Measurements from ENCODE around the gene S100A6.

S100A6 gene

DNA sequence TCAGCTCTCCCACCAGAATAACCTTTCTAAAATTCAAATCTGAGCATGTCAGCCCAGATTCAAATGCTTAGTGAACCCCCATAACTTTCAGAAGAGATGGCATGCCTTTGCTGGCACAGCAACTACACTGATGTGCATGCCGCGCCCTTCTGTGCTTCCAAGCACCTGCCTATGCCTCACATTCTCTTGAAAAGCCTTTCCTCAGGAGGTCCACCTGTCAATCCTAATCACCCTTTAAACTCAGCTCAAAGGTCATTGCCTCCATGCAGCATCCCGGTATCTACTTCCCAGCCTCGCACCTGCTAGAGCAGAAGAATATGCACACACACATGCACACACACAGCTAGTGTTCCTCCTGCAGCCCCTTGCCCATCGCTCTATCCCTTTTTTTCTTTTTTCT lies 35.1 kb upstream of the S100A6 start:
- Histone ChIP-seq H3K4me3 (ENCODE audit: control insufficient read depth in 1 of 7, extremely low read depth in 1 of 7, insufficient read depth in 4 of 7, low read depth in 2 of 7, low read length in 6 of 7) (no peak overlapping the region), H3K27ac (ENCODE audit: insufficient read depth in 1 of 2, low read depth in 1 of 2, low read length in 2 of 2, poor library complexity in 1 of 2, severe bottlenecking in 2 of 2) (no peak overlapping the region), H3K27me3 (replicated peaks in 2 of 5; ENCODE audit: control insufficient read depth in 4 of 5, insufficient read depth in 5 of 5, low read length in 4 of 5) (no peaks in the 10 kb centered on the region), H3K9me3 (ENCODE audit: control extremely low read depth in 1 of 5, control insufficient read depth in 4 of 5, insufficient read depth in 2 of 5, low read depth in 1 of 5, low read length in 4 of 5) (no peaks in the 10 kb centered on the region), H3K36me3 (ENCODE audit: control insufficient read depth in 4 of 4, insufficient read depth in 4 of 4, low read length in 3 of 4) (no peaks in the 10 kb centered on the region), H3K4me1 (ENCODE audit: control extremely low read depth in 1 of 4, control insufficient read depth in 4 of 4, insufficient read depth in 4 of 4, low read length in 3 of 4) (peaks cover 10 to 51% (median 36%) of the 10 kb centered on the region in 4 experiments)
- 100% methylated on average over 4 of the region's 5 CpGs for WGBS (ENCODE audit: insufficient coverage)
- ChIA-PET POLR2A (no interaction called here), CTCF (interaction anchor here (0.6 to 7.5 kb wide), 16 partner anchors 13 to 247 kb away, joined by 3 to 262 read pairs (median 10); partner anchors contain the start of genes PGLYRP4, S100A1, S100A13 and S100A14)
- DNase-seq, result no peak

DNA sequence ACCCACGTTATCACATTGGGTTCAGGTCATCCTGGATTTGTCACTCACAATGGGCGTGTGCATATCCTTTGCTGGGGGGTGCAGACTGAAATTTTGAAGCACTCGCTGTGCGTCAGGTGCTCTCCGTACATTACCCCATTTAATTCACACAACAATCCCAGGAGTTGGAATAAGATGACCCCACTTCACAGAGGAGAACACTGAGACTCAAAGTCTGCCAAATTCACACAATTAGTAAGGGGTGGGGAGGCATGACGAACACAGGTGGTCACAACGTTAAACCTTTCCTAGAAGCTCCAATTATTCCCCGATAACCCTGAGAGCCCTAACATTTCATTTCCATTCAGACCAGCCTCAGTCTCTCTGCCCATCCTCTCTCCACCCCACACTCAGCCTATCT lies 33.7 kb upstream of the S100A6 start:
- Histone ChIP-seq H3K27ac (ENCODE audit: insufficient read depth in 1 of 2, low read depth in 1 of 2, low read length in 2 of 2, poor library complexity in 1 of 2, severe bottlenecking in 2 of 2) (no peak overlapping the region), H3K4me1 (ENCODE audit: control extremely low read depth in 1 of 4, control insufficient read depth in 4 of 4, insufficient read depth in 4 of 4, low read length in 3 of 4) (peaks cover 10 to 60% (median 43%) of the 10 kb centered on the region in 4 experiments), H3K27me3 (replicated peaks in 2 of 5; ENCODE audit: control insufficient read depth in 4 of 5, insufficient read depth in 5 of 5, low read length in 4 of 5) (no peaks in the 10 kb centered on the region), H3K36me3 (ENCODE audit: control insufficient read depth in 4 of 4, insufficient read depth in 4 of 4, low read length in 3 of 4) (no peaks in the 10 kb centered on the region), H3K4me3 (ENCODE audit: control insufficient read depth in 1 of 7, extremely low read depth in 1 of 7, insufficient read depth in 4 of 7, low read depth in 2 of 7, low read length in 6 of 7) (no peak overlapping the region), H3K9me3 (ENCODE audit: control extremely low read depth in 1 of 5, control insufficient read depth in 4 of 5, insufficient read depth in 2 of 5, low read depth in 1 of 5, low read length in 4 of 5) (no peaks in the 10 kb centered on the region)
- 98% methylated on average over 5 of the region's 8 CpGs for WGBS (ENCODE audit: insufficient coverage)
- DNase-seq, result no peak
- CTCF ChIA-PET, result interaction anchor here (0.6 to 7.5 kb wide), 13 partner anchors 11 to 74 kb away, joined by 3 to 262 read pairs (median 12); partner anchors contain the start of genes S100A1, S100A13, S100A14 and S100A16
- POLR2A ChIA-PET, result interaction anchor here (1.1 kb wide), 1 partner anchor 29 kb away, joined by 4 read pairs; the partner anchor contains the start of gene S100A5

DNA sequence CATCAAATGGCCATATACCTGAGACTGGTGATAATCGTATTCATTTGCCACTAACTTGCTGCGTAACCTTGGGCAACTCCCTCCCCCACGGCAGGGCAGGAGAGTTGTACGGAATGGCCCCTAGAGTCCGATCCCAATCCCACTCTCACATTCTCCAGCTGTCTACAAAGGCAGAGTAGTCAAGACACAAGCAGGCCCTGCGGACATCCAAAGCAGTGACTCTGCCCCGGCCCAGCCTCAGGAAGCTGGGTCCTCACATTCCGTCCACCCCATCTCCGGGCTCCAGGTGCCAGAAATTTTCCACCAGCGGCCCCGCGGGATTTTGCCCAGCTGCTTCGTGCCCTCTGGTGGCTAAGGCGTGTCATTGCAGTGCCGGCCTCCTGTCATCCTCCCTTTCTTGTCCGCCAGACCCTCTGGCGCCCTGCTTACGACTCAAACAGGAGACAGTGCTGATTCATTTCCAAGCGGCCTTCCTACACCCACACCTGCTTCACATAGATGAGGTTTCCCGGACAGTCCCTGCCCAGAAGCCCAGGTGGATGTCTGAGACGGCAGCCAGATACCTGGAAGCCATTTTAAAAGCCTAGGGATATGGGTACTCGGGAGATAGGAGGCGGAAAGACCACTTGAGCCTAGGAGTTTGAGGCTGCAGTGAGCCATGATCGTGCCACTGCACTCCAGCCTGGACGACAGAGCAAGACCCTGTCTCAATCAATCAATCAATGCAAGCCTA lies 32.7 kb upstream of the S100A6 start:
- H3K27ac ChIP-seq (ENCODE audit: insufficient read depth in 1 of 2, low read depth in 1 of 2, low read length in 2 of 2, poor library complexity in 1 of 2, severe bottlenecking in 2 of 2), result no peak overlapping the region
- peak overlapping the region in 5 of 7 experiments; percentile 8 to 58 (median 19) for H3K4me3 ChIP-seq (ENCODE audit: control insufficient read depth in 1 of 7, extremely low read depth in 1 of 7, insufficient read depth in 4 of 7, low read depth in 2 of 7, low read length in 6 of 7)
- ChIA-PET POLR2A (interaction anchor here (0.7 to 1.5 kb wide), 3 partner anchors 33 to 65 kb away, joined by 4 to 6 read pairs (median 6); partner anchors contain the start of genes CHTOP and S100A6), CTCF (interaction anchor here (0.7 to 7.5 kb wide), 26 partner anchors 9 to 220 kb away, joined by 3 to 262 read pairs (median 6); partner anchors contain the start of genes PGLYRP4, S100A1, S100A13 and S100A14)
- H3K4me1 ChIP-seq (ENCODE audit: control extremely low read depth in 1 of 4, control insufficient read depth in 4 of 4, insufficient read depth in 4 of 4, low read length in 3 of 4), result peaks cover 9 to 68% (median 43%) of the 10 kb centered on the region in 4 experiments
- no peaks in the 10 kb centered on the region for H3K36me3 ChIP-seq (ENCODE audit: control insufficient read depth in 4 of 4, insufficient read depth in 4 of 4, low read length in 3 of 4)
- DNase-seq, result peak; percentile 81 to 87 (median 87)
- no peaks in the 10 kb centered on the region for H3K9me3 ChIP-seq (ENCODE audit: control extremely low read depth in 1 of 5, control insufficient read depth in 4 of 5, insufficient read depth in 2 of 5, low read depth in 1 of 5, low read length in 4 of 5)
- 22% methylated on average over 23 of the region's 25 CpGs for WGBS (ENCODE audit: insufficient coverage)
- H3K27me3 ChIP-seq (replicated peaks in 2 of 5; ENCODE audit: control insufficient read depth in 4 of 5, insufficient read depth in 5 of 5, low read length in 4 of 5), result no peaks in the 10 kb centered on the region

DNA sequence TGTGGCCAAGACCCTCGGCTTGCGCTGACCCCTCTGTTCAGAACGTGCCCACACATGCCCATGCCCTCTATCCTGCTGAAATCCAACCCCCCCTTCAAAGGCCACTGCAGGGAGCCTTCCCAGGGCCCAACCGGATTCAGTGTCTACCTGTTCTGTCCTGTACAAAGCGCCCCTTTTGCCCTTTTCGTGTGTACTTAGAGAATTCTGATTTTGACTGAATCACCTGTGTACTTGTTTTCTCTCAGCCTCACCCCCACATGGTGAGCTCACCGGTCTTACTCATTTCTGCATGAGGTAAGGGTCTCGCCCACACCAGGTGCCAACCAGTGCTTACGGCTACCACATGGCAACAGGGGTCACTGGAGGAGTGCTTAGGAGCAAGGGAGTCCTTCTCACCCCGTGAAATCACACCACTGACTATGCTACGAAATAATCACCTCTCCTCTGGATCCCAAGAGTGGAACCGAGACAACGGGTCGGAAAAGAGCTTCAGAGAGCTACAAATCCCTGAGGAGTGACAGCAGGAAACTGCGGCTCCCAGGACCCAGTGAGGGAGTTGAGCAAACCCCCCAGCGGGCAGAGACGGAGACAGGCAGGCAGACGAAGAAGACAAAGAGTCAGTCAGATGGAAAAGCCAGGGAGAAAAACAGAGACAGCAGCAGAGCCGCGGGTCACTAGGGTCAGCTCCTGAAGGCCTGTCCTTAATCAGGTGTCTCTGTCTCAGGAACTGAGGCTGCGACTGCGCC lies 32.0 kb upstream of the S100A6 start:
- DNase-seq, result no peak
- no peak overlapping the region for H3K4me3 ChIP-seq (ENCODE audit: control insufficient read depth in 1 of 7, extremely low read depth in 1 of 7, insufficient read depth in 4 of 7, low read depth in 2 of 7, low read length in 6 of 7)
- POLR2A ChIA-PET, result interaction anchor here (0.7 to 1.5 kb wide), 3 partner anchors 32 to 66 kb away, joined by 4 to 6 read pairs (median 6); partner anchors contain the start of genes CHTOP and S100A6
- H3K36me3 ChIP-seq (ENCODE audit: control insufficient read depth in 4 of 4, insufficient read depth in 4 of 4, low read length in 3 of 4), result no peaks in the 10 kb centered on the region
- WGBS (ENCODE audit: insufficient coverage), result 95% methylated on average over 17 of the region's 22 CpGs
- H3K9me3 ChIP-seq (ENCODE audit: control extremely low read depth in 1 of 5, control insufficient read depth in 4 of 5, insufficient read depth in 2 of 5, low read depth in 1 of 5, low read length in 4 of 5), result no peaks in the 10 kb centered on the region
- H3K27ac ChIP-seq (ENCODE audit: insufficient read depth in 1 of 2, low read depth in 1 of 2, low read length in 2 of 2, poor library complexity in 1 of 2, severe bottlenecking in 2 of 2), result no peak overlapping the region
- H3K27me3 ChIP-seq (replicated peaks in 2 of 5; ENCODE audit: control insufficient read depth in 4 of 5, insufficient read depth in 5 of 5, low read length in 4 of 5), result no peaks in the 10 kb centered on the region
- CTCF ChIA-PET, result interaction anchor here (0.7 to 7.5 kb wide), 26 partner anchors 8 to 395 kb away, joined by 3 to 262 read pairs (median 5); partner anchors contain the start of genes PGLYRP4, S100A1, S100A13 and S100A14
- peaks cover 5 to 64% (median 35%) of the 10 kb centered on the region in 4 experiments for H3K4me1 ChIP-seq (ENCODE audit: control extremely low read depth in 1 of 4, control insufficient read depth in 4 of 4, insufficient read depth in 4 of 4, low read length in 3 of 4)

DNA sequence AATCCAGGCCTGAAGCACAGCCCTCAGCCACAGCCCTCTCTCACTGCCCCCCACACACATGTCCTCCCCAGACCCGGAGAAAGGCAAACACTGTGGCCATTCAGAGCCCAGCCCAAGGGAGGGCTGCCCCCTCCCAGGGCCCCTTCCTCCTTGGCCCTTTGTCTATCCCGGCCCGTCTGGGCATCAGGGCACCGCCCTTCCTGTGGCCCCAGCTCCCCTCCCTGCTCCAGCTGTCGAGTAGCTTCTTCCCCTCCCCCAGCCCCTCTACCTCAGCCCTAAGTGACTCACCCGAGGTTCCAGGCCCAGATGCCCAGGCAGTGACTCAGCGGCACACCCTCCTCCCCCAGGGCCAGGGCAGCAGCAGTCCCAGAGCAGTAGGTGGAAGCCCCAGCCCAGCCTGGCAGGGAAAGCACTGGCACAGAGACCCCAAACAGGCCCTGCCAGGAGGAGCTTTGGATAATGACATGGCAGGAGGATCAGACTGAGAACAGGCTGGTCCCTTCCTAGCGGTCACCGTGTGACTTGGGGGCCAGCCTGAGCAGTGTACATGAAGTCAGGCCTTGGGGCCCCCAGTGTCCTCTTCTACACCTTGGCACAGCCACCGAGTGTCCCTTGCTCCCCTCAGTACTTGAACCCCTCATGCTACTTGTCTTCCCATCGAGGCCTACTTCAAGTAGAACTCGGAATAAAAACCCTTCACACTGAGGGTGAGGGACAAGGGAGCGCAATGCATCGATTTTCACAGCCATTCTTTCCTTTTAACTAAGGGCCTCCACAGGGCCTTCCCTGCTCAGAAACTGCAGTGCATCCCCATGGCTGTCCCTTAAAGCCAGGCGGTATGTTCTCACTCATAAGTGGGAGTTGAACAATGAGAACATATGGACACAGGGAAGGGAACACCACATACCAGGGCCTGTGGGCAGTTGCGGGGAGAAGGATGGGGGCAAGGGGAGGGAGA lies 30.9 kb upstream of the S100A6 start:
- ChIA-PET CTCF (interaction anchor here (0.6 to 11.1 kb wide), 10 partner anchors 13 to 67 kb away, joined by 3 to 116 read pairs (median 4); partner anchors contain the start of genes CHTOP, S100A13, S100A5 and S100A6), POLR2A (interaction anchor here (0.6 to 2.0 kb wide), 4 partner anchors 21 to 43 kb away, joined by 4 to 15 read pairs (median 8); partner anchors contain the start of genes S100A4 and S100A6)
- WGBS (ENCODE audit: insufficient coverage), result 57% methylated on average over 10 of the region's 16 CpGs
- H3K27me3 ChIP-seq (replicated peaks in 2 of 5; ENCODE audit: control insufficient read depth in 4 of 5, insufficient read depth in 5 of 5, low read length in 4 of 5), result no peaks in the 10 kb centered on the region
- peak overlapping the region; percentile 47 to 80 for H3K27ac ChIP-seq (ENCODE audit: insufficient read depth in 1 of 2, low read depth in 1 of 2, low read length in 2 of 2, poor library complexity in 1 of 2, severe bottlenecking in 2 of 2)
- peak; percentile 92 to 98 (median 98) for DNase-seq
- H3K4me1 ChIP-seq (ENCODE audit: control extremely low read depth in 1 of 4, control insufficient read depth in 4 of 4, insufficient read depth in 4 of 4, low read length in 3 of 4), result peaks cover 3 to 53% (median 33%) of the 10 kb centered on the region in 4 experiments
- H3K9me3 ChIP-seq (ENCODE audit: control extremely low read depth in 1 of 5, control insufficient read depth in 4 of 5, insufficient read depth in 2 of 5, low read depth in 1 of 5, low read length in 4 of 5), result no peaks in the 10 kb centered on the region
- no peaks in the 10 kb centered on the region for H3K36me3 ChIP-seq (ENCODE audit: control insufficient read depth in 4 of 4, insufficient read depth in 4 of 4, low read length in 3 of 4)
- H3K4me3 ChIP-seq (ENCODE audit: control insufficient read depth in 1 of 7, extremely low read depth in 1 of 7, insufficient read depth in 4 of 7, low read depth in 2 of 7, low read length in 6 of 7), result peak overlapping the region in 4 of 7 experiments; percentile 16 to 57 (median 30)

Data from common myeloid progenitor, CD34-positive (primary cell).